SK-N-SH (cell line): ENCODE data around the gene TOM1L2. TPM values are rescaled to one million over a fixed set of nuclear protein-coding genes. Genes with fewer than 3 reads are reported as not detected.

Experiments
- CTCF ChIA-PET: fragments of 300-600, 350-600 bp; formaldehyde crosslinking; extraction: SDS; loops from one replicate; lab custom pipeline; 2021; lab: Yijun Ruan, JAX
- POLR2A ChIA-PET: fragments of 350-600 bp; sonication (Branson Sonifier 250); formaldehyde crosslinking; extraction: SDS; loops from one replicate; lab custom pipeline; 2020; ENCODE audit warnings: antibody characterized with exemption, inconsistent platforms; lab: Yijun Ruan, JAX
- DNase-seq: peaks from one replicate; pipeline ENCODE4 v3.0.0; 2012
- H2AFZ ChIP-seq: fragments of 200-600 bp; sonication (generic); 2 replicates; pipeline ENCODE4 v1.8.1; 2016; ENCODE audit warnings: antibody characterized with exemption, mild to moderate bottlenecking, low read depth
- H3F3A ChIP-seq: fragments of 200-600 bp; sonication (generic); replicated peaks from 2 replicates; pipeline ENCODE3; 2016; ENCODE audit warnings: antibody characterized with exemption, mild to moderate bottlenecking; ENCODE audit not compliant: insufficient read depth
- H3K27ac ChIP-seq, 2 experiments: fragments of 200-500 bp in 1 of 2; fragments of 200-600 bp in 1 of 2; sonication (Bioruptor generic) in 1 of 2; sonication (generic), shearing (Covaris generic) in 1 of 2; 2 replicates each; pipeline versions ENCODE4 v1.5.1 to v1.6.1; 2014 to 2016; ENCODE audit warnings: low read depth in 2 of 2, inconsistent platforms in 1 of 2, low read length in 1 of 2, mild to moderate bottlenecking in 1 of 2, mixed read lengths in 1 of 2
- H3K27me3 ChIP-seq: fragments of 200-600 bp; sonication (generic), shearing (Covaris generic); 2 replicates; pipeline ENCODE4 v1.6.1; 2016; ENCODE audit warnings: mixed run types; ENCODE audit not compliant: insufficient read depth
- H3K36me3 ChIP-seq, 2 experiments: fragments of 200-500 bp in 1 of 2; fragments of 200-600 bp in 1 of 2; sonication (Bioruptor generic) in 1 of 2; sonication (generic) in 1 of 2; replicated peaks in 1 of 2; 2 replicates each; pipeline versions ENCODE3 to v1.5.1; 2014 to 2016; ENCODE audit warnings: low read length in 1 of 2, mild to moderate bottlenecking in 1 of 2; ENCODE audit not compliant: insufficient read depth in 2 of 2, control insufficient read depth in 1 of 2
- H3K4me1 ChIP-seq, 2 experiments: fragments of 200-500 bp in 1 of 2; fragments of 200-600 bp in 1 of 2; sonication (Bioruptor generic) in 1 of 2; sonication (generic), shearing (Covaris generic) in 1 of 2; 2 replicates each; pipeline versions ENCODE4 v1.5.1 to v1.6.1; 2014 to 2016; ENCODE audit warnings: low read depth in 1 of 2, low read length in 1 of 2, mixed run types in 1 of 2; ENCODE audit not compliant: insufficient read depth in 2 of 2, control insufficient read depth in 1 of 2
- H3K4me2 ChIP-seq: fragments of 200-600 bp; sonication (generic), shearing (Covaris generic); 2 replicates; pipeline ENCODE4 v1.6.1; 2017; ENCODE audit warnings: mixed run types
- H3K4me3 ChIP-seq, 2 experiments: fragments of 200-500 bp in 1 of 2; fragments of 200-600 bp in 1 of 2; sonication (Bioruptor generic) in 1 of 2; sonication (generic), shearing (Covaris generic) in 1 of 2; 2 replicates each; pipeline versions ENCODE4 v1.5.1 to v1.8.1; 2014 to 2016; ENCODE audit warnings: low read depth in 2 of 2, inconsistent platforms in 1 of 2, low read length in 1 of 2, mild to moderate bottlenecking in 1 of 2, mixed read lengths in 1 of 2, moderate library complexity in 1 of 2
- H3K79me2 ChIP-seq: fragments of 200-600 bp; sonication (generic); 2 replicates; pipeline ENCODE4 v1.8.1; 2017; ENCODE audit warnings: mild to moderate bottlenecking; ENCODE audit not compliant: insufficient read depth
- H3K9ac ChIP-seq: fragments of 200-600 bp; sonication (generic); 2 replicates; pipeline ENCODE4 v1.6.1; 2017; ENCODE audit warnings: mixed run types
- H3K9me2 ChIP-seq: fragments of 200-600 bp; sonication (generic); 2 replicates; pipeline ENCODE4 v1.6.1; 2017; ENCODE audit warnings: mixed run types
- H3K9me3 ChIP-seq: fragments of 200-600 bp; sonication (generic); 2 replicates; pipeline ENCODE4 v1.6.1; 2017; ENCODE audit warnings: mixed run types, mild to moderate bottlenecking, moderate library complexity
- H4K20me1 ChIP-seq: fragments of 200-600 bp; sonication (generic); 2 replicates; pipeline ENCODE4 v1.6.1; 2017; ENCODE audit warnings: mild to moderate bottlenecking, mixed run types; ENCODE audit not compliant: insufficient read depth
- ELF1 ChIP-seq: IDR thresholded peaks from 2 replicates; pipeline ENCODE4 v1.4.0; 2012
- EP300 ChIP-seq, 2 experiments: IDR thresholded peaks; 2 replicates each; pipeline versions ENCODE4 v1.4.0 to v1.6.1; 2012; ENCODE audit warnings: borderline replicate concordance in 1 of 2, low read depth in 1 of 2, low read length in 1 of 2
- EZH2phosphoT487 ChIP-seq: fragments of 200-600 bp; sonication (generic); IDR thresholded peaks from 2 replicates; pipeline ENCODE4 v1.6.1; 2017; ENCODE audit warnings: low read depth, mixed run types, mild to moderate bottlenecking, antibody characterized with exemption, moderate library complexity, borderline replicate concordance
- FOSL2 ChIP-seq: IDR thresholded peaks from 2 replicates; pipeline ENCODE4 v1.4.0; 2012; ENCODE audit warnings: low read depth, mild to moderate bottlenecking, moderate library complexity, borderline replicate concordance
- FOXJ3 ChIP-seq: sonication (generic); formaldehyde crosslinking; IDR thresholded peaks from 2 replicates; pipeline ENCODE4 v1.5.1; 2020; ENCODE audit warnings: mild to moderate bottlenecking, missing genetic modification reagents
- FOXM1 ChIP-seq: IDR thresholded peaks from 2 replicates; pipeline ENCODE4 v1.4.0; 2012; ENCODE audit warnings: low read depth, mild to moderate bottlenecking
- GABPA ChIP-seq: IDR thresholded peaks from 2 replicates; pipeline ENCODE4 v1.4.0; 2012; ENCODE audit warnings: low read depth, mild to moderate bottlenecking
- GATA2 ChIP-seq: sonication (generic); formaldehyde crosslinking; IDR thresholded peaks from 2 replicates; pipeline ENCODE4 v1.5.0; 2020; ENCODE audit warnings: mild to moderate bottlenecking, missing genetic modification reagents
- JUND ChIP-seq: IDR thresholded peaks from 2 replicates; pipeline ENCODE4 v1.4.0; 2012
- MEF2A ChIP-seq: IDR thresholded peaks from 2 replicates; pipeline ENCODE4 v1.4.0; 2012; ENCODE audit warnings: low read depth, borderline replicate concordance
- MXI1 ChIP-seq: IDR thresholded peaks from 2 replicates; pipeline ENCODE4 v1.6.1; 2012; ENCODE audit warnings: mild to moderate bottlenecking, low read depth, low read length, improper control_type of control experiment
- NFIC ChIP-seq: IDR thresholded peaks from 2 replicates; pipeline ENCODE4 v1.4.0; 2012; ENCODE audit warnings: borderline replicate concordance
- NRF1 ChIP-seq: IDR thresholded peaks from 2 replicates; pipeline ENCODE4 v1.6.1; 2012; ENCODE audit warnings: low read depth, mild to moderate bottlenecking, low read length
- RAD21 ChIP-seq: IDR thresholded peaks from 2 replicates; pipeline ENCODE4 v1.6.1; 2012; ENCODE audit warnings: mild to moderate bottlenecking, low read length
- RCOR1 ChIP-seq: fragments of 150-350 bp; IDR thresholded peaks from 2 replicates; pipeline ENCODE4 v1.6.1; 2017; ENCODE audit warnings: antibody characterized with exemption, low read length
- RFX5 ChIP-seq: IDR thresholded peaks from 2 replicates; pipeline ENCODE4 v1.6.1; 2012; ENCODE audit warnings: mild to moderate bottlenecking, improper control_type of control experiment, low read length
- SIN3A ChIP-seq: IDR thresholded peaks from 2 replicates; pipeline ENCODE4 v1.6.1; 2012; ENCODE audit warnings: low read depth, mild to moderate bottlenecking, low read length, moderate library complexity, borderline replicate concordance
- SMC3 ChIP-seq: IDR thresholded peaks from 2 replicates; pipeline ENCODE4 v1.6.1; 2012; ENCODE audit warnings: low read depth, low read length, improper control_type of control experiment
- TAF1 ChIP-seq: IDR thresholded peaks from 2 replicates; pipeline ENCODE4 v1.6.1; 2012; ENCODE audit warnings: low read depth, mild to moderate bottlenecking, low read length, moderate library complexity, borderline replicate concordance
- TCF12 ChIP-seq: IDR thresholded peaks from 2 replicates; pipeline ENCODE4 v1.4.0; 2012
- TEAD4 ChIP-seq: IDR thresholded peaks from 2 replicates; pipeline ENCODE4 v1.4.0; 2012; ENCODE audit warnings: mild to moderate bottlenecking, borderline replicate concordance; ENCODE audit not compliant: insufficient read depth
- USF1 ChIP-seq: IDR thresholded peaks from 2 replicates; pipeline ENCODE4 v1.4.0; 2012; ENCODE audit warnings: low read depth, borderline replicate concordance
- USF2 ChIP-seq: fragments of 150-350 bp; IDR thresholded peaks from 2 replicates; pipeline ENCODE4 v1.6.1; 2017; ENCODE audit warnings: antibody characterized with exemption, low read length, low read depth, borderline replicate concordance
- YY1 ChIP-seq: IDR thresholded peaks from 2 replicates; pipeline ENCODE4 v1.4.0; 2012; ENCODE audit warnings: low read depth, mild to moderate bottlenecking
- WGBS: methylation state at CpG from one replicate; pipeline ENCODE4 v1.1.6; 2017; ENCODE audit warnings: low lambda C conversion rate; 5-methylcytosine and 5-hydroxymethylcytosine counted together
- polyA plus RNA-seq, 3 experiments: library from polyadenylated mRNA; depleted of rRNA; stranded (reverse); fragments of >200 nt; gene quantifications; 2 replicates each; pipeline ENCODE4 v1.2.3, GENCODE V29; 2012
- TF ChIP-seq, protein P1 (sequence below): IDR thresholded peaks from 2 replicates; pipeline ENCODE4 v1.4.0; 2012; ENCODE audit warnings: low read depth
- TF ChIP-seq, protein P2 (sequence below): IDR thresholded peaks from 2 replicates; pipeline ENCODE4 v1.4.0; 2012; ENCODE audit warnings: low read depth, borderline replicate concordance
- TF ChIP-seq, protein P3 (sequence below): IDR thresholded peaks from 2 replicates; pipeline ENCODE4; 2012

TOM1L2 gene
- polyA plus RNA-seq, 1 of the 3 experiments (the other 2 are of a cell fraction): 85.4 TPM

DNA sequence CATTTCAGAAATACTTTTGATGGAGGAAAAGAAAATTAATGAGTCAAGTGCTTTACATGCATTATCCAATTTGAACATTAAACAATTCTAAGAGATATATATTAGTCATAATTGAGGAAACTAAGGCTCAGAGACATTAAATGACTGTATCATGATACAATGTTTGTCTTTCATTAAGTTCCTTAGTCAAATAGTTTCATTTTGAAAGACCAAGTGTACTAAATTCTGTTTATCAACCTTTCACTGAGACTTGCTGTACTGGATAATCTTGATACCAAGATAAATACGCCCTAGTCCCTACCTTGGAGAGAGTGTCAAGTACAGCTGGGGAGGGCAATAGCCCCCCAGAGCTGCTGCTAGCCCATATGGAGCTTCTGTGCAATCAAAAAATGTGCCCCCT is 24.2 kb downstream of the TOM1L2 start:
- Histone ChIP-seq H3K9ac (peak overlapping the region; percentile 38; the same call in 1 of the 2 replicates), H3K4me3 (0 out of 4 replicates have a peak overlapping the region, but pooled peaks of 1 of the 2 experiments have one; percentile 18), H3K27ac (peak overlapping the region in 1 of 2 experiments; percentile 89; a peak in 2 of 4 replicates), H3K9me3 (no peaks in the 10 kb centered on the region), H3K27me3 (no peaks in the 10 kb centered on the region), H2AFZ (no peak overlapping the region), H3K4me2 (peak overlapping the region; percentile 82), H3K79me2 (peaks cover 90% of the 10 kb centered on the region), H3K4me1 (peaks cover 43 to 70% of the 10 kb centered on the region in 2 experiments), H3K9me2 (no peaks in the 10 kb centered on the region), H3K36me3 (no peaks in the 10 kb centered on the region), H4K20me1 (no peaks in the 10 kb centered on the region), H3F3A (peaks cover 46% of the 10 kb centered on the region)
- 47% methylated on average over 1 of the region's 1 CpG for WGBS
- no peak for DNase-seq
- CTCF ChIA-PET: interaction anchor here (1.0 to 2.1 kb wide), 4 partner anchors 10 to 266 kb away, joined by 3 to 10 read pairs (median 4); no protein-coding TSS in a partner anchor
- POLR2A ChIA-PET: no interaction called here
- no peak for TF ChIP-seq EZH2phosphoT487
- TF ChIP-seq, protein P1, sequence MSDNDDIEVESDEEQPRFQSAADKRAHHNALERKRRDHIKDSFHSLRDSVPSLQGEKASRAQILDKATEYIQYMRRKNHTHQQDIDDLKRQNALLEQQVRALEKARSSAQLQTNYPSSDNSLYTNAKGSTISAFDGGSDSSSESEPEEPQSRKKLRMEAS: no peak
- no peak for TF ChIP-seq SMC3
- TF ChIP-seq JUND: no peak
- TF ChIP-seq FOXM1: no peak
- no peak for TF ChIP-seq RFX5
- TF ChIP-seq MXI1: no peak
- no peak for TF ChIP-seq TEAD4
- TF ChIP-seq FOSL2: peak; percentile 31; the same call in 1 of the 2 replicates
- TF ChIP-seq GATA2 (CRISPR knock-in tag): no peak
- no peak for TF ChIP-seq TAF1
- TF ChIP-seq, protein P2, sequence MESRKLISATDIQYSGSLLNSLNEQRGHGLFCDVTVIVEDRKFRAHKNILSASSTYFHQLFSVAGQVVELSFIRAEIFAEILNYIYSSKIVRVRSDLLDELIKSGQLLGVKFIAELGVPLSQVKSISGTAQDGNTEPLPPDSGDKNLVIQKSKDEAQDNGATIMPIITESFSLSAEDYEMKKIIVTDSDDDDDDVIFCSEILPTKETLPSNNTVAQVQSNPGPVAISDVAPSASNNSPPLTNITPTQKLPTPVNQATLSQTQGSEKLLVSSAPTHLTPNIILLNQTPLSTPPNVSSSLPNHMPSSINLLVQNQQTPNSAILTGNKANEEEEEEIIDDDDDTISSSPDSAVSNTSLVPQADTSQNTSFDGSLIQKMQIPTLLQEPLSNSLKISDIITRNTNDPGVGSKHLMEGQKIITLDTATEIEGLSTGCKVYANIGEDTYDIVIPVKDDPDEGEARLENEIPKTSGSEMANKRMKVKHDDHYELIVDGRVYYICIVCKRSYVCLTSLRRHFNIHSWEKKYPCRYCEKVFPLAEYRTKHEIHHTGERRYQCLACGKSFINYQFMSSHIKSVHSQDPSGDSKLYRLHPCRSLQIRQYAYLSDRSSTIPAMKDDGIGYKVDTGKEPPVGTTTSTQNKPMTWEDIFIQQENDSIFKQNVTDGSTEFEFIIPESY: no peak
- TF ChIP-seq GABPA: no peak
- TF ChIP-seq SIN3A: no peak
- TF ChIP-seq, protein P3, sequence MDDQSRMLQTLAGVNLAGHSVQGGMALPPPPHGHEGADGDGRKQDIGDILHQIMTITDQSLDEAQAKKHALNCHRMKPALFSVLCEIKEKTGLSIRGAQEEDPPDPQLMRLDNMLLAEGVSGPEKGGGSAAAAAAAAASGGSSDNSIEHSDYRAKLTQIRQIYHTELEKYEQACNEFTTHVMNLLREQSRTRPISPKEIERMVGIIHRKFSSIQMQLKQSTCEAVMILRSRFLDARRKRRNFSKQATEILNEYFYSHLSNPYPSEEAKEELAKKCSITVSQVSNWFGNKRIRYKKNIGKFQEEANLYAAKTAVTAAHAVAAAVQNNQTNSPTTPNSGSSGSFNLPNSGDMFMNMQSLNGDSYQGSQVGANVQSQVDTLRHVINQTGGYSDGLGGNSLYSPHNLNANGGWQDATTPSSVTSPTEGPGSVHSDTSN: peak; percentile 9; the same call in 1 of the 2 replicates
- no peak for TF ChIP-seq RCOR1
- no peak for TF ChIP-seq MEF2A
- no peak for TF ChIP-seq ELF1
- no peak for TF ChIP-seq YY1
- no peak for TF ChIP-seq EP300 (IDR thresholded peaks at IDR 0.05; ENCODE audit: borderline replicate concordance in 1 of 2, low read depth in 1 of 2, low read length in 1 of 2)
- peak; percentile 19; the same call in 1 of the 2 replicates for TF ChIP-seq NFIC
- no peak for TF ChIP-seq NRF1
- no peak for TF ChIP-seq FOXJ3
- TF ChIP-seq TCF12: peak; percentile 31; the same call in 1 of the 2 replicates
- TF ChIP-seq USF2: no peak
- TF ChIP-seq USF1: no peak
- TF ChIP-seq RAD21: no peak
